Loucy (cell line): ENCODE data around the gene SAMD4A.

Experiments used
- H2AFZ ChIP-seq: fragments of 200-600 bp; sonication (generic); 2 replicates; pipeline ENCODE4 v1.6.0; 2016; ENCODE audit warnings: antibody characterized with exemption, mild to moderate bottlenecking, low read length, moderate library complexity
- H3F3A ChIP-seq: fragments of 200-600 bp; 2 replicates; pipeline ENCODE4 v1.6.0; 2016; ENCODE audit warnings: antibody characterized with exemption, low read depth, mild to moderate bottlenecking
- H3K27me3 ChIP-seq: fragments of 200-600 bp; sonication (generic); 2 replicates; pipeline ENCODE4 v1.6.1; 2014; ENCODE audit warnings: low read length, mild to moderate bottlenecking; ENCODE audit not compliant: insufficient read depth, poor library complexity, severe bottlenecking
- H3K36me3 ChIP-seq: fragments of 200-600 bp; sonication (generic); 2 replicates; pipeline ENCODE4 v1.6.1; 2016; ENCODE audit warnings: low read length; ENCODE audit not compliant: insufficient read depth
- H3K4me1 ChIP-seq: fragments of 200-600 bp; sonication (generic); 2 replicates; pipeline ENCODE4 v1.5.1; 2014; ENCODE audit warnings: low read length, mild to moderate bottlenecking; ENCODE audit not compliant: insufficient read depth, poor library complexity, severe bottlenecking
- H3K4me2 ChIP-seq: fragments of 200-600 bp; sonication (generic); 2 replicates; pipeline ENCODE4 v1.6.0; 2014; ENCODE audit warnings: antibody characterized with exemption, low read length, low read depth, mild to moderate bottlenecking; ENCODE audit not compliant: poor library complexity, severe bottlenecking
- H3K4me3 ChIP-seq: fragments of 200-600 bp; sonication (generic); 2 replicates; pipeline ENCODE4 v1.5.1; 2014; ENCODE audit warnings: low read length, mild to moderate bottlenecking, mixed read lengths; ENCODE audit not compliant: poor library complexity, severe bottlenecking
- H3K79me2 ChIP-seq: fragments of 200-600 bp; sonication (generic); 2 replicates; pipeline ENCODE4 v1.6.1; 2014; ENCODE audit warnings: low read length; ENCODE audit not compliant: insufficient read depth
- H3K9ac ChIP-seq: fragments of 200-600 bp; sonication (generic); 2 replicates; pipeline ENCODE4 v1.6.0; 2014; ENCODE audit warnings: mild to moderate bottlenecking, low read depth, low read length, moderate library complexity; ENCODE audit not compliant: poor library complexity, severe bottlenecking
- H3K9me2 ChIP-seq: fragments of 200-600 bp; sonication (generic); replicated peaks from 2 replicates; pipeline ENCODE4 v1.6.1; 2016; ENCODE audit warnings: low read depth, low read length, mixed read lengths
- H3K9me3 ChIP-seq: fragments of 200-600 bp; sonication (generic); 2 replicates; pipeline ENCODE4 v1.6.1; 2014; ENCODE audit warnings: mild to moderate bottlenecking, antibody characterized with exemption, low read length, low read depth; ENCODE audit not compliant: insufficient read depth
- H4K20me1 ChIP-seq: fragments of 200-600 bp; sonication (generic); 2 replicates; pipeline ENCODE4 v1.6.0; 2014; ENCODE audit warnings: antibody characterized with exemption, low read length, mild to moderate bottlenecking; ENCODE audit not compliant: insufficient read depth, poor library complexity, severe bottlenecking
- EZH2phosphoT487 ChIP-seq: fragments of 200-600 bp; IDR thresholded peaks from 2 replicates; pipeline ENCODE4 v1.6.1; 2018; ENCODE audit warnings: antibody characterized with exemption, mild to moderate bottlenecking, moderate library complexity, borderline replicate concordance
- TF ChIP-seq, protein P1 (sequence below): fragments of 200-600 bp; sonication (generic); conservative IDR thresholded peaks from 2 replicates; pipeline ENCODE4 v1.5.1; 2014; ENCODE audit warnings: mild to moderate bottlenecking, antibody characterized with exemption, low read length

SAMD4A gene

DNA sequence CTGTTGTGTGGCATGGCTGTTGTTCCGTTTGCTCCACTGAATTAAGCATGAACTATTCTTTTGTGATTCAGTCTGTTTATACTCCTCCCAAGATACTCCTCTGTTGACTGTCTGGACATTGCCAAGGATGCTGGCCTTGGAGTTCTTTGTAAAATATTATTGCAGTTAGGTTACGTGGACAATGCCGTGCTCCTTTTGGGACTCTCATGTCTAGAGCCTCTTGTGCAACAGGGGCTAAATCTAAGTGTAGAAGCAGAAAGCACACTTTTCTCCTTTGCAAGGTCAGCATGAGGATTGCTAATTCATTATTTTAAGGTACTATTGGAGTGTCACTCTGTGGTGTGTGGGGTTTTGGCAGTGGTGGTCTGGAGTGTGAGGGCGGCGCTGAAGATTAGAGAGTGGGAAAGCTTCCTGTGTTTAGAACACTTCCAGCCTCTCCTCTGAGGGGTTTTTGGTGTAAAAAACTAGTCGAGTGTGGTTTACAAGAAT is 125.4 kb downstream of the SAMD4A start:
- Histone ChIP-seq H4K20me1 (no peaks in the 10 kb centered on the region), H3K9me2 (no peaks in the 10 kb centered on the region), H3K27me3 (no peaks in the 10 kb centered on the region), H3K4me3 (no peak overlapping the region), H2AFZ (no peak overlapping the region), H3K36me3 (no peaks in the 10 kb centered on the region), H3K4me2 (no peak overlapping the region), H3K4me1 (no peaks in the 10 kb centered on the region), H3K79me2 (no peaks in the 10 kb centered on the region), H3F3A (no peaks in the 10 kb centered on the region), H3K9me3 (no peaks in the 10 kb centered on the region), H3K9ac (no peak overlapping the region)
- TF ChIP-seq, protein P1, sequence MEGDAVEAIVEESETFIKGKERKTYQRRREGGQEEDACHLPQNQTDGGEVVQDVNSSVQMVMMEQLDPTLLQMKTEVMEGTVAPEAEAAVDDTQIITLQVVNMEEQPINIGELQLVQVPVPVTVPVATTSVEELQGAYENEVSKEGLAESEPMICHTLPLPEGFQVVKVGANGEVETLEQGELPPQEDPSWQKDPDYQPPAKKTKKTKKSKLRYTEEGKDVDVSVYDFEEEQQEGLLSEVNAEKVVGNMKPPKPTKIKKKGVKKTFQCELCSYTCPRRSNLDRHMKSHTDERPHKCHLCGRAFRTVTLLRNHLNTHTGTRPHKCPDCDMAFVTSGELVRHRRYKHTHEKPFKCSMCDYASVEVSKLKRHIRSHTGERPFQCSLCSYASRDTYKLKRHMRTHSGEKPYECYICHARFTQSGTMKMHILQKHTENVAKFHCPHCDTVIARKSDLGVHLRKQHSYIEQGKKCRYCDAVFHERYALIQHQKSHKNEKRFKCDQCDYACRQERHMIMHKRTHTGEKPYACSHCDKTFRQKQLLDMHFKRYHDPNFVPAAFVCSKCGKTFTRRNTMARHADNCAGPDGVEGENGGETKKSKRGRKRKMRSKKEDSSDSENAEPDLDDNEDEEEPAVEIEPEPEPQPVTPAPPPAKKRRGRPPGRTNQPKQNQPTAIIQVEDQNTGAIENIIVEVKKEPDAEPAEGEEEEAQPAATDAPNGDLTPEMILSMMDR, result no peak
- no peak for TF ChIP-seq EZH2phosphoT487

DNA sequence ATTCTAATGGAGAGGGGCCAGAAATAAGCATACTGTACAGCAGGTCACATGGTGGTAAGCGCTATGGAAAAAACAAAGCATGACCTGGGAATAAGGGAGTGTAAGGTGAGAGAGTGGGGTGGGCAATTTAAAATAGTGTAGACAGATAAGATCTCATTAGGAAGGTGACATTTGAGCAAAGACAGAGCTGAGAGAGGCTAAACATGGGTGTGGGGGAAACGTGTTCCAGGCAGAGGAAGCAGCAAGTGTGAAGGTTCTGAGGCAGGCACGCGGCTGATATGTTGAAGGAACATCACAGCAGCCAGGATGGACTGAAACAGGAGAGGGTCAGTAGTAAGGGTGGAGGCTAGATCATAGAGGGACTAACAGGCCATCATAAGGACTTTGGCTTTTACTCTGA is 126.8 kb downstream of the SAMD4A start:
- no peaks in the 10 kb centered on the region for H3K36me3 ChIP-seq
- H3K27me3 ChIP-seq, result no peaks in the 10 kb centered on the region
- no peaks in the 10 kb centered on the region for H4K20me1 ChIP-seq
- no peaks in the 10 kb centered on the region for H3K79me2 ChIP-seq
- no peak overlapping the region for H3K9ac ChIP-seq
- no peak overlapping the region for H3K4me2 ChIP-seq
- no peaks in the 10 kb centered on the region for H3K9me3 ChIP-seq
- H3K9me2 ChIP-seq, result no peaks in the 10 kb centered on the region
- no peak overlapping the region for H2AFZ ChIP-seq
- peaks cover 2% of the 10 kb centered on the region for H3K4me1 ChIP-seq
- no peaks in the 10 kb centered on the region for H3F3A ChIP-seq
- no peak for TF ChIP-seq EZH2phosphoT487
- TF ChIP-seq, protein P1, result no peak
- no peak overlapping the region for H3K4me3 ChIP-seq

DNA sequence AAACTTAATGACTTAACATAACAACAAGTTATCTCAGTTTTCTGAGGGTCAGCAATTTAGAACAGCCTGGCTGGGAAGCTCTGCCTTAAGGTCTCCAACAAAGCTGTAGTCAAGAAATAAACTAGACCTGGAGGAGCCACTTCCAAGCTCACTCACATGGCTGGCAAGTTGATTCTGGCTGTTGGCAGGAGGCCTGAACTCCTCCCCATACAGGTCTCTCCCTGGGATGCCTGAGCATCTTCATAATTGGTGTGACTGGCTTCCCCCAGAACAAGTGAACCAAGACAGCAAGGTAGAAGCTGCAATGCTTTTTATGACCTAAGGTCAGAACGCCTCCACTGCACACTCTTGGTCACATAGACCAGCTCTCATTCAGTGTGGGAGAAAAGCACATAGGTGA is 128.3 kb downstream of the SAMD4A start:
- Histone ChIP-seq H4K20me1 (no peaks in the 10 kb centered on the region), H3K4me3 (no peak overlapping the region), H3K27me3 (no peaks in the 10 kb centered on the region), H3K4me1 (peaks cover 9% of the 10 kb centered on the region), H3K4me2 (no peak overlapping the region), H3K79me2 (no peaks in the 10 kb centered on the region), H3K9me2 (no peaks in the 10 kb centered on the region), H3F3A (no peaks in the 10 kb centered on the region), H3K9ac (no peak overlapping the region), H3K9me3 (no peaks in the 10 kb centered on the region), H2AFZ (no peak overlapping the region), H3K36me3 (no peaks in the 10 kb centered on the region)
- TF ChIP-seq, protein P1, result no peak
- no peak for TF ChIP-seq EZH2phosphoT487
